GM21360 (cell line): ENCODE results near the gene OBSCN.

Experiments used
- ATAC-seq: cut with Tn5 transposase; IDR thresholded peaks from one replicate; pipeline ENCODE4 v1.9.1; 2021; ENCODE audit warnings: mild to moderate bottlenecking, moderate library complexity; ENCODE audit not compliant: unreplicated experiment

Gene OBSCN

DNA sequence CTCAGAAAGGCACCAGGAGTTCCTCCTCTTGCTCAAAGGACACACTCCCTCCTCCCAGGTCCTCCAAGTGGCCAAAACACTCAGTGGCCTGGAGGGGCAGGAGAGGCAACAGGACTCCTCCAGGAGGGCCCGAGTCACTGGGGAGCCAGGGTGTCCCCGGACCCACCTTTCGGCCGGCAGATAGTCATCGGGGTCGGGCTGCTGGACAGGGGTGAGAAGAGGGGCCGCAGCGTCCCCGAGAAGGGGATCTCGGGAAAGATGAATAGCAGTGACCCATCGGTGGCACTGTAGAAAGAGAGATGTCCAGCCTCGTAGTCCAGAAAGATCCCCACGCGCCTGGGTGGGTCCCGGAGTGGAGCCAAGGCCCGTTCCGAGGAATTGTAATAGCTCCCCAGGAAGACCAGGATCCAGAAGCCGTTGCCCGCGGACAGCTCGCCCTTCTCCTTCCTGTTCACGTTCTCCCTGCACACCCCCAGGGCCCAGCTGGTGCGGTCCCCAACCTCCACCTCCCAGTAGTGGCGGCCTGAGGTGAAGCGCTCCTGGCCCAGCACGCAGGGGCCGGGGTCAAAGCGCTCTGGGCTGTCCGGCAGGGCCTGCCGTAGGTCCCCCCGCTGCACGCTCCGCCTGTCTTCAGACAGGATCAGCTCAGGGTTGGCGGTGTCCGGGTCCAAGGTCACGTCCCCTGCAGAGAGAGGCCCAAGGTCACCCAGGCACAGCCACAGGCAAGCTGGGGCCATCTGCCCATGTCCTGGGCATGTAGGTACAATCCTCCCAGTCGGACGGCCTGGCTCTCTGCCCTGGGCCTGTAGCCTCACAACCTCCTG lies 186.9 kb downstream of the OBSCN start:
- ATAC-seq, result no peak

DNA sequence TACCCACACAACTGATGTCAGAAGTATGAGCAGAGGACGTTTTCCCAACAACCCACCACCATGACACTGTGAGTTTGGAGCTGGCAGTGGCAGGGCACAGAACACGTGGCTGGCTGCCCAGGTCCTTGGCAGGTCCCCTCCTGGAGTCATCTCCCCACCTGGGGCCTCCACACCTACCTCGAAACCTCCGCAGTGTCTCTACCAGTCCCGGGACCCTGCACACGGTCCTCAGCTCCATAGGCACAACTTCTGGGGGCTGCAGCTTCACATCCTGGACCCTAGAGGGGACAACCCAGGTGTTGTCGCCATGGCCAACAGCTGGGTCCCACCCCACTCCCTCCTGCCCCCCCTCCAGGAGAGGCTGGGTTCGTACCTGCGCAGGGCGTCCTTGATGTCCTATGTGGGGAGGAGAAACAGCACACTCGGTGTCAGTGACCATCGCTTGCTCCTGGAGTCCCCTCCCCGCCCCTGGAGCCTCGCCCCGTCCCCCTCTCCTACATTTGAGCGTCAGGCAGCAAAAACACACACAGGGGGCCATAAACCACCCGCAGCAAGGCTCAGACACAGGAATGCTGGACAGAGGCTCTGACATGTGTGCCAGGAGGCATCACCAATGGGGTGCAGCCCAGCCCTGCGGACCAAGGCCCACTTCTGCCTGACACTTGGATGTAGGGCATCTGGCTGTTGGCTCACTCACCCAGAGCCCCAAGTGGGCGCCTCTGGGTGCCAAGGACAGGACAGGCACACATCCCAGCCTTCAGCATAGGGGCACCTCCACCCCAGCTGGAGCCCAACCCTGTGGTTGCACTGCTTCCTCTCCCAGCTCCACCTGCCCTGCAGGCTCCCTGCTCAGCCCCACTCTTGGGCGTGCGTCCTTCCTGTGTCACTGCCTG lies 189.2 kb downstream of the OBSCN start:
- no peak for ATAC-seq

DNA sequence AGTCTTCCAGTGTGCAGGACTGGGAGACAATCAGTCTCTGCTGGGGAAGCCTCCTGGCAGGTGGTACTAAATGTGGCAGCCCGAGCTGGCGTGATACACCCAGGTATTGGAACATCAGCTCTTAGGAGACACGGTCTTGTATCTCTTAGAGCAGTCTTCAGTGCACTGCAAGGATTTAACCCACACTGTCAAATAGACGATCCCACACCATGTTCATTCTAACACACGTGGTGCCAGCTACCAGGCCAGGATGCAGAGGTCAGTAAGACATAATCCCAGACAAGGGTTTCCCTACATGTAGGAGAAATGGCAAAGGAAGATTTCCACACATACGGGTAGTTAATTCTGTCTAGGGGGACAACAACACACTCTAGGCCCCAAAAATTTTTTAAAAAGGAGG lies 190.1 kb downstream of the OBSCN start:
- no peak for ATAC-seq

DNA sequence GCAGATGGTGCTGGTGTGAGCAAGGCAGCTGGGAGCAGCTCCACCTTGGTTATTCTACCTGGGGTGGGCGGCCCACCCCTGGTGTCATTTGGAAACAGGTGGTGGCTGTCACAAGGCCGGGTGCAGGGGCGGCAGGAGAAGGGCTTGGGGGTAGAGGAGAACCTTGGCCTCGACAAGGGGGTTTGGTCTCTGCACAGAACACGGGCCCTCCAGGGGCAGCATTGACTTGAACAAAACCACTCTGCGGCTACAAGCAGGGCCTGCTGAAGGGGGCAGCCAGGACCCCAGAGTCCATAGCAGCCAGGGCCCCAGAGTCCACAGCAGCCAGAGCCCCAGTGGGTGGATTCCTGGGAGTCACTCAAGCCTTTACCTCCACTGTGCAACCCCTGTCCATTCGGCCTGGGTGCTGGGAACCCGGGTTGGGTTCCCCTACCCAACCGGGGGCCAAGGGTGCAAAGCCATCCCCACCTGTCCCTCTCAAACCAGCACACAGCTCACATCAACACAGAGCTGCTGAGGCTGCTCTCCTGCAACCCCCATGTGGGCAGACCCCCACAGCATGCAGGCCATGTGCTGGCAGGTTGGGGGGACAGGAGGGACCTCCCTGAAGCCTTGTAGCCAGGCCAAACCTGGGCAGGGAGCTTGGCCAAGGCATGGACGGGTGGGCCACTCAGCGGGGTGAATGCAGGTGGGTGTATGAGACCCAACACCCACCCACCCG lies 191.1 kb downstream of the OBSCN start:
- no peak for ATAC-seq

DNA sequence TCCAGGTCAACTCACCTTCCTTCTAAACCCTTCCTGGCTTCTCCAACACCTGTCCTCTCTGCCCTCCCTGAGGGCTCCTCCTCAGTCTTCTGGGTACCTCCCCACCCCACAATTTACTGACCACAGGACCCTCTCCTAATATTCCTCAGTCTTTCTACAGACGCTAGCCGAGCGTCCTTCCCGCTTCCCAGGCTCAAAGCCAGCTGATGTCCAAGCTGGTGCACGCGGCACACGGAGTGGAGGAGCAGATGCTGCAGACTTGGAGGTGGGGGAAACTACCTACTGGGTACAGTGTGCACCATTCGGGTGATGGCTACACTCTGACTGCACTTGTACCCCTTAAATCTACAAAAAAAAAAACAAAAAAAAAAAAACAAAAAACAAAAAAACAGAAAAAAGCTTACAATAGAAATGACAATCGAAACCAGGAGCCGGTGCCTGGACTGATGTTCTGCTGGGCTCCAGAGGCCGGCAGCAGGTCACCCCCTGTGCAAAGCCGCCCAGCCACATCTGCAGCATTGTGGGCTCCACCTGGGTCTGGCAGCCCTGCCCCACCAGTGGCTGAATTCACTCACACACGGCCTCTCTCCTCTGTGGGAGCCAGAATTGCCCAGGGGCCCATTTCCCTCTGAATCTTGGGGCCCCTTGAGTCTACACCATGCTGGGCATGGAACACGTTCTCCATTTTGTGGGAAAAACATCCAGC lies 191.8 kb downstream of the OBSCN start:
- no peak for ATAC-seq

DNA sequence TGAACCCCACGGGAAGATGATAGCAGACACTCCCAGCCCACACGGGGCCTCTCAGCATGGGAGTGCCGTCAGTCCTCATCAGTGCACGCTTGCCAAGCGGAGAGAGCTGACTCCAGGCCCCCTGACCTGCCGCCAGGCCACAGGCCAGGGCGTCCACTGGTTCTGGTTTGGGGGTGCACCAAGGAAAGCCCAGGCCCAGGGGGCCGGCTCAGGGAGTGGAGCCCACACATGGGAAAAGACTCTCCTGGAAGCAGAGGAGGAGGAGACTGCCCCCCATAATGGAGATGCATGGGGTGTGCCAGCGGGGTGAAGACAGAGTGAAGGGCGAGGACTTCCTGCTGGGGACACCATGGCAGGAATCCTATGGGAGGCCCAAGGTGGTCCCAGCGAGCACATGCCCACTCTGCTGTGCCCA lies 192.4 kb downstream of the OBSCN start:
- no peak for ATAC-seq

DNA sequence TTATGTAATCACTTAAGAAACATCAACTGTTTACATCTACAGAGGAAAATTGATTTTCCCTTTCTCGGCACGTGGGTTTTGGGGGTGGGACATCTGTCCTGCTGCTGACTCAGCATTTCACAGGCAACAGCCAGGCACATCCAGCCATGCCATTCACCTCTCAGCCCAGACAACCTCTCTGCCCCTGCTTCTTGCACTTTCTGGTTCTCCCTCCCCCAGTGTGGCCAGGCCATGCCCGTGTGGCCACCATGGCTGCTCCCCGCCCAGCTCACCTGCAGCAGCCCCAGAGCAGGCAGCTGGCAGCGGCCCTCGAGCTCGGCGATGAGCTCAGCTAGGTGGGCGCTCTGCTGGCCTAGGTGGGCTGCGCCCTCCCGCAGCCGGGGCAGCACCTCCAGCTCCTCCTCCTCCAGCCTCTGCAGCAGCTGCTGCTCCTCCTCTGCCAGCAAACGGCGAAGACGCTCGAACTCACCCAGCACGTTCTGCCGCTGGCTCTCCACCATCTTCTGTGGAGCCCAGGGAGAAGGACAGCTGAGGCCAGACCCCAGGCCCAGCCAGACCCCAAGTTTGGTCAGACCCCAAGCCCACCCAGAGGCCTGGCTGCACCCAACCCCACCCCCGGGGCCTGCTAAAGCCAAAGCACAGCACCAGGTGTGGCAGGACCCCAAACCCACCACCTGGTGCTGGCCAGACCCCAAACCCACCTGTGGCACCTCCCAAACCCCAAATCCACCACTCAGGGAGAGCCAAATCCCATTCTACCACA lies 193.0 kb downstream of the OBSCN start:
- no peak for ATAC-seq

DNA sequence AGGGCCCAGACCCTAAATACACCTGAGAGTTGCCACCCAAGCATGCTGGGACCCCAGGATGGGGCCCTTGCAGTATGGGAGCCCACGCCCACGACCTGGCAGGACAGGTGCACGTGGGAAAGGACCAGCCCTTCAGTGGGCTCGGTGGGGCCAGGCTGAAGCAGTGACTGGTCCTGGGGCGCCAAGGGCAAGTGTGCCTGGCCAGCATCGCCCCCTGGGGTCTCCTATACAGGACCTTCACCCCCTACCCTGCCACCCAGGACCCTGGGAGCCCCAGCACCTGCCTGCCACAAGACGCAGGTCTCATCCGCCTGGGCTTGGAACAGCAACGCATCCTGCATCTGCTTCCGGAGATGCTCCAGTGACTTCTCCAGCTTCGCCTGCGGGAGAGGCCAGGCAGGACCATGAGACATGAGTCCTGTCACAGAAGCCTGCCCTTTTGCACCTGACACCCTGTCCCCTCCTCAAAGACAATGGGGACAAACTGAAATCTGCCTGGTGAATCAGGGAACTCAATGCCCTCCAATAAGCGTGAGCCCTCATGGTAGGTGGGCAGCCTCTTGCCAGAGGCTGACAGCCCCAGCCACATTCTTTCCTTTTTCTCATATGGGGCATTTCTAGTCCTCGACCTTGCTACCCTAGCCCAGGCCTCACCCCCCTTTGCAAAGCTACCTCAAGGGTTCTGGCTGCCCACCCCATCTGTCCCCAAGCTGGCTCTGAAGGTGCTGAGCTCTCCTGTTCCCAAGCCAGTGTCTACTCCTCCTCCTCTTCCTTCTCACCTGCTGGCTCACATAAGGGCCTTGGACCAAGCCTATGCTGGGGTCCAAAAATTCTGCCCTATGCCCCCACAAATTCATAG lies 194.2 kb downstream of the OBSCN start:
- no peak for ATAC-seq

DNA sequence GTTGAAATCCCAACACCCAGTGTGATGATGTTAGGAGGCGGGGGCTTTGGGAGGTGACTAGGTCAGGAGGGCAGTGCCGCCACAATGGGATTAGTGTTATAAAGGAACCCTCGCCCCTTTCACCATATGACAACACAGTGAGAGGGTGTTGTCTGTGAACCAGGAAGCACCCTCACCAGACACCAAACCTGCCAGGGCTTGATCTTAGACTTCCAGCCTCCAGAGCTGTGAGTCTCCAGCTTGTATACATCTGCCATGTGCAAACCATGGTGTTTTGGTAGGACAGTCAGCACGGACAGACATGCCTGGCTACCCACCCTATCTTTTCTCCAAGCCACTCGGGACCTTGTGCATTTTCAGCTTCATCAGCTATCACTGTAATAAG lies 194.8 kb downstream of the OBSCN start:
- no peak for ATAC-seq

DNA sequence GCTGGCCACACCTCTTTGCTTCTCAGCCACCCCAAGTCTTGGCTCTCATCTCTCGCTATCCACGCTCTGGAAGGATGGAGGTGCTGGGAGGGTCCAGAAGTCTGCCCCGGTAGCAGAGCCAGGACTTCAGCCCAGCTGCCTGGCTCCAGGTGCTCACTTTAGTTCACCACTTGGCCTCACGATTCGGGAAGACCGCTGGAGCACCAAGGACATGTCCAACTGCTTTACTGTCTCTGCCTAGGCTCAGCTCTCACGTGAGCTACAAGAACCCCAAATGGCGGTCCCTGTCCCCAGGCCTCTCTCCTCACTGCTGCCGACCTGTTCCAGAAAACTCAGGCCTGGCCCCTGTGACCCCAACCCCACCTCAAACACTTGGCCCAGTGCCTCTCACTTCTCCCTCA lies 195.4 kb downstream of the OBSCN start:
- ATAC-seq, result no peak

DNA sequence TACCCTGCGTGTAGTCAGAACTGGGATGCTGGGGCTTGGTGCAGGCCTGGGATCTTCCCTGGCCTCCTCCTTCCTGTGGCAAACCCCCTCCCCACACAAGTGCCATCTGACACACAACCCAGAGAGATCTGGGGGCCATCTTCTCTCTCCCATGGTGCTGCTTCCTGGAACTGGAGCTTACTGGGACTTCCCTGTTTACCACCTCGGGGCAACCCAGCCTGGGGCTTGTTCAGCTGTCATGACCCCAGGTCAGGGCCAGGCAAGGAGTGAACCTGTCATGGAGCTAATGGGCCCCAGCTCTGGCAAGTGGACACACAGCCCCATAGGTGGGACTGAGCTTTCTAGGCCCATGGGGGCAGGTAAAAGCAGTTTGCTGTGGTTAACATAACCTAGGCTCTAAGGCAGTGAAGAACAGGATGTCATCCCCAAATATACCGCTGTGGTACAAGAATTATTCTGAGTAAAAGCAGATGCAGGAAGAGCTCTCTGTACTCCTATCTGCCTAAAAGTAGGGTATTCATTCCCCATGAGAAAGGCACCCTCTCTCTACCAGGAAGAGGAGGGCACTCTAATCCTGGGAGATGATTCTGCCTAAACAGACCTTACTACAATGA lies 196.4 kb downstream of the OBSCN start:
- no peak for ATAC-seq

DNA sequence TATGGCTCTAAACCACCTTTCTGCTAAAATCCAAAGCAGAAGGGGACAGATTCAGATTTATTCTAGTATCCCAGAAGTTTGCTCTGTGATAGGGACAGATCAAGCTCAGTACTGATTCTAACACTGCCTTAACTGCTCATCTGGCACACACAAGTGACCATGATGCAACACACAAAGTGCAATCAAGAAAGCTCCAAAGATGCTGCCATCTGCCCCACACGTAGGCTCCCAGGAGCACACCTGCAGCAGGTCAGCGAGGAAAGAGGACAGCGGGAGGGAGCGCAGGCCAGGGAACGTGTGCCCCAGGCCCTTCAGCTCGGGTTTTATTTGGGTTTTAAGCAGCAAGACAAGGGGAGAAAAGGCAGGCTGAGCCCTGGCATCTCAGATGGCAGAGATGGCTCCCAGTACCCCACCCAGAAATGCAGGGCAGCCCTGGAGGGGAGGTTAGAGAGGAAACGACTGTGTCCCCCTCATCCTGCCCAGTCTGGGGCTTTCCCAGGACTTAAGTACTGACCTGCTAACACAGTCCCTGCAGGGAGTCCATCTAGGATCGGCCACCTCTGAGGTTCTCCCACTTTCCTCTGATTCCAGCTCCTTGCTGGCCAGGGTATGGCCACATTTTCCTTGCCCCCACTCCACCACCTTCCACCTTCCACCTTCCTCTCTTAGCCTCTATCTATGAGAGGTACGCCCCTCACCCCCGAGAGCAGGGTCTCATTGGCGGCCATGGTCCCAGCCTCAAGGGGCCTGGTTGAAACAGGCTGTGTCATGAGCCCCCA lies 197.5 kb downstream of the OBSCN start:
- ATAC-seq, result no peak

DNA sequence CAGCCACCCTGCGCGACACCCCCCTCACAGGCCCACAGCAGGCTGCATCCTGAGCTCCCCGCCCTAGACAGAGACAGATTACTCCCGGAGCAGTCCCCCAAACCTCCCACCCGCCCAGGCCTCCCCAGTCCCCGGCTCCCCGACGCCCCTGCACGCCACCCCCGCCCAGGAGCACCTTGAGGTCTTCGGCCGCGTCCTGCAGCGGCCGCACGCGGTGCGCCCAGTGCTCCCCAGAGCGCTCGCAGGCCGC lies 198.1 kb downstream of the OBSCN start:
- ATAC-seq, result peak; percentile 18

DNA sequence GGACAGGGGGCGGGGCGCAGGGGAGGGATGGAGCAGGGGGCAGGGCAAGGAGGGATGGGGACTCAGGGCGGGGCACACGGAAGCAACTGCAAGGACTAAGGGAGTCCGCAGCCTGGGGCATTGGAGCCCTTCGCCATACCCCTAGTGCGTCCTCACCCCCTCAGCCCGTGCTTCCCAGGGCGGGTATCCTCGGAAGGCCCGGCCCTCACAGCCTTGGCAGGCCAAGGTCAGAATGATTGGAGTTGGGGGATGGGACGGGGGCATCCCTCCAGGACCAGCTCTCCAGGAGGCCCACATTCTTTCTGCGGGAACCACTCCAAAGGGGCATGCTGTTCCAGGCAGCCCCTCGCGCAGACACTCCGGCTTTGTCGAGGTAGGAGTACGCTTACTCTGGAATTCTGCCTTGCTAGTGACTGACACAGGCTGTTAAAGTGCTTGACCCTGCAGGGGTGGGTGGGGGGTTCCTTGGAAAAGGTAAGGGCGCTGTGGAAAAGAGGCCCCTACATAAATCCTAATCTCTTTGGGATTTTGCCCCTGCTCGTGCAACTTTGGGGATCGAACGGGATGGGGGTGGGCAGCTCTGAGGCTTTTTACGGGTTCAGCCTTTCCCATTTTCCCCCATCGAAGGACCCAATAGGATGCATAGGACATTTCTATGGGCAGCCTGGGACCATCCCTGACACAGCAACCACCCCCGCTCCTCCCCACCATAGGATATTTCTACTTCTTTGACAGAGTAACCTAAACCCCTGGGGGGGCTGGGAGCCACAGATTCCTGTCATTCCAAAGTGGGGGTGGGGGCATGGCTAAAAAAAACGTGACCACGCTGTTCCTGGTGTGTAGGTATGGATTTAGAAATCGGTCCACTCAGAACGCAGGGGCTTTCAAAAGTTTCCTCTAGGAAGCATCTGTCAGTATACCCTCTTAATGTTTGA lies 199.5 kb downstream of the OBSCN start:
- ATAC-seq, result no peak

DNA sequence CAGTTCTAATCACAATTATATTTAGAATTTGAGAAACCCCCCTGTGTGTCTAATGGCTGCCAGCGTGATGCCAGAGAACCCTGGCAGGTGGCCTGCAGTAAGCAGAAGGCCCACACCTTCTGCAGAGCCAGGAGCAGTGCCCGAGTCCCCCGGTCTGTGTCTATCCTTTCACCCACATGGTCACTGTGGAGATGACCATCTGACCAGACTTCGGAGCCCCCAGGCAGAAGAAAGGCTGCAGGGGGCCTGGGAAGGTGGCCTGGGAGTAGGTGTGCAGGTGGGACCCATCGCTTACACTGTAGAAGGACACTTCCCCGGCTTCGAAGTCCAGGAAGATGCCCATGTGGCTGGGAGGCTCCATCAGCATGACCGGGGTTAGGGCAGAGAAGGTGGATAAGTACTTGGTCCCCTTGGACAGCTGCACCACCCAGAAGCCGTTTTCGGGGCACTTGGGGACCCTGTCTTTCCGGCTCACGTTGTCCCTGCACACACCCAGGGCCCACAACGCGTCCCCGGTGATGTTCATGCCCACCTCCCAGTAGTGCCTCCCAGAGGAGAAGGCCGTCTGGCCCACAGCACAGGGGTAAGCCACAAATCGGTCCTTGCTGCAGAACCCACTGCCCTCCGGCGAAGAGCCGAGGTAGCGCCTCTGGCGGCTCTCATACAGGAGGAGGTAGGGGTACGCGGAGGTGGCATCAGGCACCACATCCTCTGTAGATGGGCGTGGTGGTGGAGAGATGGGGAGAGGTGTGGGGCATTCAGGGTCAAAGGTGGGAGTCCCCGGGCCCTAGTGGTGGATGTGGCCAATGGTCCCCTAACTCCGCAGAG lies 200.4 kb downstream of the OBSCN start:
- ATAC-seq, result no peak
